HEK293T (cell line): Measurements from ENCODE around the gene LIX1.

Source experiments
- CTBP1 ChIP-seq: fragments of 450-650 bp; IDR thresholded peaks from 2 replicates; pipeline ENCODE4 v1.6.1; 2016; ENCODE audit warnings: borderline replicate concordance
- ELF4 ChIP-seq: fragments of 450-650 bp; IDR thresholded peaks from 2 replicates; pipeline ENCODE4 v1.6.1; 2017; ENCODE audit warnings: antibody characterized with exemption
- FOXK2 ChIP-seq: fragments of 450-650 bp; IDR thresholded peaks from 2 replicates; pipeline ENCODE4 v1.6.1; 2016; ENCODE audit warnings: mild to moderate bottlenecking

GRCh38 chr5:97171703-97172102 lies 29.3 kb upstream of the LIX1 start:
- TF ChIP-seq FOXK2, result no peak
- TF ChIP-seq ELF4, result no peak
- TF ChIP-seq CTBP1, result no peak
